ENCODE results near the gene NOC4L.

GRCh38 chr12:132158677-132159554 lies 14.7 kb downstream of the NOC4L start:
- TF ChIP-seq FOS (IDR thresholded peaks at IDR 0.05; ENCODE audit: low read depth, low read length) (no peak), CTCF (conservative IDR thresholded peaks at IDR 0.05; ENCODE audit: low read depth, low read length) (no peak), RAD21 (IDR thresholded peaks at IDR 0.05; ENCODE audit: low read length) (no peak), NFE2L2 (IDR thresholded peaks at IDR 0.05; ENCODE audit: low read depth, low read length) (no peak), POLR2A (IDR thresholded peaks at IDR 0.05; ENCODE audit: low read depth, low read length) (no peak), SMC3 (IDR thresholded peaks at IDR 0.05; ENCODE audit: low read depth, low read length) (no peak)
